HL-60 (cell line): Measurements from ENCODE around the gene CLPTM1.

Source experiments
- DNase-seq, 2 experiments: peaks; one replicate each; pipeline ENCODE4 v3.0.0-alpha.2; 2010 to 2020; ENCODE audit warnings: low read depth in 1 of 2, low spot score in 1 of 2
- H3K27ac ChIP-seq: fragments of 250-450 bp; sonication (Bioruptor Pico); replicated peaks from 2 replicates; pipeline ENCODE4 v1.5.1; 2020; ENCODE audit warnings: mild to moderate bottlenecking, moderate library complexity
- H3K27me3 ChIP-seq: fragments of 250-450 bp; sonication (Bioruptor Pico); 2 replicates; pipeline ENCODE4 v1.5.1; 2021; ENCODE audit warnings: mild to moderate bottlenecking, moderate library complexity; ENCODE audit not compliant: insufficient read depth, poor library complexity, severe bottlenecking
- H3K4me3 ChIP-seq: replicated peaks from 2 replicates; pipeline ENCODE4 v1.5.1; 2011; ENCODE audit warnings: mild to moderate bottlenecking, control low read depth, low read length; ENCODE audit not compliant: insufficient read depth
- CTCF ChIP-seq: IDR thresholded peaks from one replicate; pipeline ENCODE4 v1.5.1; 2011; ENCODE audit warnings: low read length, control low read depth, inconsistent platforms; ENCODE audit not compliant: insufficient read depth
- GABPA ChIP-seq: IDR thresholded peaks from 2 replicates; pipeline ENCODE4 v1.6.1; 2012; ENCODE audit warnings: low read depth
- POLR2AphosphoS5 ChIP-seq: IDR thresholded peaks from 2 replicates; pipeline ENCODE4 v1.6.1; 2012; ENCODE audit warnings: low read depth
- REST ChIP-seq: IDR thresholded peaks from 2 replicates; pipeline ENCODE4 v1.6.1; 2012; ENCODE audit warnings: low read depth; ENCODE audit not compliant: insufficient replicate concordance
- SPI1 ChIP-seq: IDR thresholded peaks from 2 replicates; pipeline ENCODE4 v1.6.1; 2012; ENCODE audit warnings: low read depth, mild to moderate bottlenecking, borderline replicate concordance

The CLPTM1 gene

GRCh38 chr19:44984005-44984404 lies 28.8 kb downstream of the CLPTM1 start:
- TF ChIP-seq POLR2AphosphoS5 (no peak), SPI1 (0 out of 2 replicates have a peak, but pooled peaks have one; percentile 18)
- no peak overlapping the region for H3K4me3 ChIP-seq
- peak in 1 of 2 experiments; percentile 59 for DNase-seq
- no peaks in the 10 kb centered on the region for H3K27me3 ChIP-seq
- H3K27ac ChIP-seq, result peak overlapping the region; percentile 39

GRCh38 chr19:44985445-44985844 lies 30.3 kb downstream of the CLPTM1 start:
- H3K27ac ChIP-seq, result no peak overlapping the region
- H3K27me3 ChIP-seq, result no peaks in the 10 kb centered on the region
- DNase-seq, result no peak
- TF ChIP-seq GABPA, result no peak
- no peak for TF ChIP-seq REST
- no peak for TF ChIP-seq SPI1
- TF ChIP-seq POLR2AphosphoS5, result no peak
- no peak for TF ChIP-seq CTCF
- no peak overlapping the region for H3K4me3 ChIP-seq

- DNase-seq, result no peak
- no peak overlapping the region for H3K27ac ChIP-seq
- no peak for TF ChIP-seq POLR2AphosphoS5
- no peak for TF ChIP-seq REST
- TF ChIP-seq GABPA, result no peak
- TF ChIP-seq SPI1, result no peak
- no peak for TF ChIP-seq CTCF
- H3K4me3 ChIP-seq, result no peak overlapping the region
- no peaks in the 10 kb centered on the region for H3K27me3 ChIP-seq
Measured at GRCh38 chr19:44986389-44986788, 31.2 kb downstream of the CLPTM1 start.

GRCh38 chr19:44987148-44987675 lies 32.0 kb downstream of the CLPTM1 start:
- peak; percentile 62 to 68 for DNase-seq
- peak overlapping the region; percentile 36 for H3K27ac ChIP-seq
- no peak for TF ChIP-seq GABPA
- TF ChIP-seq SPI1, result peak; percentile 72; the same call in 1 of the 2 replicates
- peak; percentile 32; the same call in 1 of the 2 replicates for TF ChIP-seq POLR2AphosphoS5
- TF ChIP-seq REST, result no peak
- TF ChIP-seq CTCF, result no peak
- no peak overlapping the region for H3K4me3 ChIP-seq
- H3K27me3 ChIP-seq, result no peaks in the 10 kb centered on the region
